ENCODE measurements around the gene CLCN1. TPM values are rescaled to one million over a fixed set of nuclear protein-coding genes. Genes with fewer than 3 reads are reported as not detected.
A peak's percentile ranks its signal among the peaks of the same experiment; 100 is the strongest.

CLCN1 gene
- total and polyA plus RNA-seq, 10 of the 15 experiments (the other 5 are each of a cell fraction or from before 2014, with no cell fraction given): 0.30 TPM; not detected in 9

DNA sequence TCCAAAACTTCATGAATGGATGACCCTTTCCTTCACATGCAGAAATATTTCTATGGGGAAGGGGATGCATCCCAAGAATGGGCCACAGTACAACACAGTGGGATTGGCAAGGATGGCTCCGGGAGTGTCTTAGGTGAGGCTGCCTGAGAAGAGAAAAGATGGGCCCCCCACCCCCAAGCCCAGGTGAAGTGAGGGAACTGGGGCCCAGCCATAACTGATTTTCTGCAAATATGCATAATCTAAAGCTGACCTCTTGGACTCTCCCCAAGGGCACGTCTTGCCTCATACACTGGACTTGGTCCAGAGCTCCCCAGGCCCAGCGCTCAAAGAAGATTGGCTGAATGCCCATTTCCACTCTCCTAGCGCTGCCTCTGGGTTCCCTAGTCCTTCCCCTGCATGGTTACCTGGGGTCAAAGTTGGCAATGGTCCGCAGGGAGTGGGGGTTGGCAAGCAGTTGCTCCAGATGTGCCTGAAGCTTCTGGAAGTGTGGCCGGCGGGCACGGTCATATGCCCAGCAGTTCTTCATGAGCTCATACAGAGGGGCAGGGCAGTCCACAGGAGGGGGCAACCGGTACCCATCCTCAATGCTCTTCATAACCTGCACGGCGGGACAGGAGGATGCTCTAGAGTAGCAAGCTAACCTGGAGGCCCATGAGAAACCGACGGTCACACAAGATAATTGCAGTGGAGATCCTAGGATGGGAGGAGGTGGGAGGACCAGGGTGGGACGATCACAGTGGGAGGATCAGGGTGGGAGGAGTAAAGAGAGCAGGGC lies 77.5 kb downstream of the CLCN1 start:
- peak; percentile 24; the same call in 1 of the 2 replicates for TF ChIP-seq POLR2A (IDR thresholded peaks at IDR 0.05; ENCODE audit: low read depth, low read length)
- TF ChIP-seq, protein P1, sequence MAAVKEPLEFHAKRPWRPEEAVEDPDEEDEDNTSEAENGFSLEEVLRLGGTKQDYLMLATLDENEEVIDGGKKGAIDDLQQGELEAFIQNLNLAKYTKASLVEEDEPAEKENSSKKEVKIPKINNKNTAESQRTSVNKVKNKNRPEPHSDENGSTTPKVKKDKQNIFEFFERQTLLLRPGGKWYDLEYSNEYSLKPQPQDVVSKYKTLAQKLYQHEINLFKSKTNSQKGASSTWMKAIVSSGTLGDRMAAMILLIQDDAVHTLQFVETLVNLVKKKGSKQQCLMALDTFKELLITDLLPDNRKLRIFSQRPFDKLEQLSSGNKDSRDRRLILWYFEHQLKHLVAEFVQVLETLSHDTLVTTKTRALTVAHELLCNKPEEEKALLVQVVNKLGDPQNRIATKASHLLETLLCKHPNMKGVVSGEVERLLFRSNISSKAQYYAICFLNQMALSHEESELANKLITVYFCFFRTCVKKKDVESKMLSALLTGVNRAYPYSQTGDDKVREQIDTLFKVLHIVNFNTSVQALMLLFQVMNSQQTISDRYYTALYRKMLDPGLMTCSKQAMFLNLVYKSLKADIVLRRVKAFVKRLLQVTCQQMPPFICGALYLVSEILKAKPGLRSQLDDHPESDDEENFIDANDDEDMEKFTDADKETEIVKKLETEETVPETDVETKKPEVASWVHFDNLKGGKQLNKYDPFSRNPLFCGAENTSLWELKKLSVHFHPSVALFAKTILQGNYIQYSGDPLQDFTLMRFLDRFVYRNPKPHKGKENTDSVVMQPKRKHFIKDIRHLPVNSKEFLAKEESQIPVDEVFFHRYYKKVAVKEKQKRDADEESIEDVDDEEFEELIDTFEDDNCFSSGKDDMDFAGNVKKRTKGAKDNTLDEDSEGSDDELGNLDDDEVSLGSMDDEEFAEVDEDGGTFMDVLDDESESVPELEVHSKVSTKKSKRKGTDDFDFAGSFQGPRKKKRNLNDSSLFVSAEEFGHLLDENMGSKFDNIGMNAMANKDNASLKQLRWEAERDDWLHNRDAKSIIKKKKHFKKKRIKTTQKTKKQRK (IDR thresholded peaks at IDR 0.05; ENCODE audit: low read depth, low read length): no peak
- Histone ChIP-seq H3K4me2 (ENCODE audit: control insufficient read depth, insufficient read depth) (no peak overlapping the region), H3K4me3 (no peak overlapping the region), H2AFZ (ENCODE audit: control insufficient read depth, low read depth, low read length) (no peak overlapping the region), H3K9ac (ENCODE audit: control insufficient read depth, insufficient read depth, low read length) (no peak overlapping the region), H3K27ac (ENCODE audit: control insufficient read depth, insufficient read depth) (no peak overlapping the region), H3K79me2 (ENCODE audit: control insufficient read depth, insufficient read depth, low read length) (no peaks in the 10 kb centered on the region), H3K36me3 (ENCODE audit: control insufficient read depth in 2 of 2, insufficient read depth in 2 of 2, low read length in 1 of 2) (peaks cover 7 to 24% of the 10 kb centered on the region in 2 experiments; a peak in 3 of 4 replicates), H3K9me3 (replicated peaks; ENCODE audit: control insufficient read depth, insufficient read depth, low read length) (no peaks in the 10 kb centered on the region), H3K4me1 (ENCODE audit: control insufficient read depth, insufficient read depth, low read length) (no peaks in the 10 kb centered on the region), H4K20me1 (ENCODE audit: control insufficient read depth, insufficient read depth) (no peaks in the 10 kb centered on the region), H3K27me3 (replicated peaks in 1 of 2; ENCODE audit: control insufficient read depth in 2 of 2, insufficient read depth in 2 of 2, low read length in 1 of 2) (no peaks in the 10 kb centered on the region)
- ChIA-PET CTCF (interaction anchor here (1.2 to 2.1 kb wide), 3 partner anchors 13 to 23 kb away, joined by 3 to 10 read pairs (median 4); no protein-coding TSS in a partner anchor), POLR2A (no interaction called here), RAD21 (ENCODE audit: unreplicated experiment) (no interaction called here), SMC1A (ENCODE audit: uncharacterized antibody, unreplicated experiment) (interaction anchor here (0.6 kb wide), 1 partner anchor 339 kb away, joined by 4 read pairs; no protein-coding TSS in a partner anchor)
- WGBS (ENCODE audit: insufficient coverage, insufficient replicate concordance, low lambda C conversion rate, missing lambda C conversion rate): 80% methylated on average over 14 of the region's 14 CpGs
- DNase-seq (ENCODE audit: low read depth, low spot score) (no peak), ATAC-seq (no peak), FAIRE-seq (no peak)
- intact Hi-C loops (cut with micrococcal nuclease; ENCODE audit: unreplicated experiment): no loop called here
- in situ Hi-C loops (cut with MboI): no loop called here
- BruUV-seq (replicated peaks): no TSS peak

DNA sequence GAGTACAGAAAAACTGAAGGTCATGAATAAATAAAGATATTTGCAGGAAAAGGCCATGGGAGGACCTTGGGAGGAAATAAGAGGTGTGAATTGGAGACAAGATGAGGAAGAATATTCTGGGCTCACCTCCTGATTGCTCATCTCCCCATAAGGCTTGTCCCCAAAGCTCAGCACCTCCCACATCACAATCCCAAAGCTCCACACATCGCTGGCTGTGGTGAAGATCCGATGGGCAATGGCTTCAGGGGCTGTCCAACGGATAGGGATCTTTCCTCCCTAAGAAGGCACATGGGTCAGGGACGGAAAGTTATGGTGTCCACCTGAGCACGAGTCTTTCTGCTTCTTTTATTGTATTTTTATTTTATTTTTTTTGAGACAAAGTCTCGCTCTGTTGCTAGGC lies 78.2 kb downstream of the CLCN1 start:
- Histone ChIP-seq H3K4me2 (ENCODE audit: control insufficient read depth, insufficient read depth) (no peak overlapping the region), H3K9ac (ENCODE audit: control insufficient read depth, insufficient read depth, low read length) (no peak overlapping the region), H2AFZ (ENCODE audit: control insufficient read depth, low read depth, low read length) (no peak overlapping the region), H3K4me3 (no peak overlapping the region), H3K27ac (ENCODE audit: control insufficient read depth, insufficient read depth) (no peak overlapping the region), H3K36me3 (ENCODE audit: control insufficient read depth in 2 of 2, insufficient read depth in 2 of 2, low read length in 1 of 2) (peaks cover 7 to 19% of the 10 kb centered on the region in 2 experiments; a peak in 3 of 4 replicates), H3K79me2 (ENCODE audit: control insufficient read depth, insufficient read depth, low read length) (no peaks in the 10 kb centered on the region), H4K20me1 (ENCODE audit: control insufficient read depth, insufficient read depth) (no peaks in the 10 kb centered on the region), H3K9me3 (replicated peaks; ENCODE audit: control insufficient read depth, insufficient read depth, low read length) (no peaks in the 10 kb centered on the region), H3K27me3 (replicated peaks in 1 of 2; ENCODE audit: control insufficient read depth in 2 of 2, insufficient read depth in 2 of 2, low read length in 1 of 2) (no peaks in the 10 kb centered on the region), H3K4me1 (ENCODE audit: control insufficient read depth, insufficient read depth, low read length) (no peaks in the 10 kb centered on the region)
- ChIA-PET POLR2A (no interaction called here), CTCF (interaction anchor here (1.2 to 2.1 kb wide), 2 partner anchors 14 to 23 kb away, joined by 4 to 10 read pairs; no protein-coding TSS in a partner anchor), RAD21 (ENCODE audit: unreplicated experiment) (no interaction called here), SMC1A (ENCODE audit: uncharacterized antibody, unreplicated experiment) (no interaction called here)
- in situ Hi-C loops (cut with MboI): no loop called here
- intact Hi-C loops (cut with micrococcal nuclease; ENCODE audit: unreplicated experiment): no loop called here
- BruUV-seq (replicated peaks): no TSS peak
- no peak for DNase-seq (ENCODE audit: low read depth, low spot score)
- WGBS (ENCODE audit: insufficient coverage, insufficient replicate concordance, low lambda C conversion rate, missing lambda C conversion rate): 90% methylated on average over 6 of the region's 6 CpGs
- no peak for ATAC-seq
- FAIRE-seq: no peak
- TF ChIP-seq ATF7 (IDR thresholded peaks at IDR 0.05; ENCODE audit: low read depth): no peak
- no peak for TF ChIP-seq ZNF217 (IDR thresholded peaks at IDR 0.05)
- TF ChIP-seq SP1 (IDR thresholded peaks at IDR 0.05; ENCODE audit: low read depth, low read length): no peak
- TF ChIP-seq MTA3 (IDR thresholded peaks at IDR 0.05; ENCODE audit: borderline replicate concordance, low read length): no peak
- no peak for TF ChIP-seq TCF12 (IDR thresholded peaks at IDR 0.05; ENCODE audit: low read depth, low read length)
- no peak for TF ChIP-seq HDGF (IDR thresholded peaks at IDR 0.05)
- no peak for TF ChIP-seq KLF5 (IDR thresholded peaks at IDR 0.05; ENCODE audit: partially characterized antibody)
- TF ChIP-seq, protein P2, sequence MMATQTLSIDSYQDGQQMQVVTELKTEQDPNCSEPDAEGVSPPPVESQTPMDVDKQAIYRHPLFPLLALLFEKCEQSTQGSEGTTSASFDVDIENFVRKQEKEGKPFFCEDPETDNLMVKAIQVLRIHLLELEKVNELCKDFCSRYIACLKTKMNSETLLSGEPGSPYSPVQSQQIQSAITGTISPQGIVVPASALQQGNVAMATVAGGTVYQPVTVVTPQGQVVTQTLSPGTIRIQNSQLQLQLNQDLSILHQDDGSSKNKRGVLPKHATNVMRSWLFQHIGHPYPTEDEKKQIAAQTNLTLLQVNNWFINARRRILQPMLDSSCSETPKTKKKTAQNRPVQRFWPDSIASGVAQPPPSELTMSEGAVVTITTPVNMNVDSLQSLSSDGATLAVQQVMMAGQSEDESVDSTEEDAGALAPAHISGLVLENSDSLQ (IDR thresholded peaks at IDR 0.05): no peak
- TF ChIP-seq CBFB (IDR thresholded peaks at IDR 0.05; ENCODE audit: low read depth): no peak
- TF ChIP-seq, protein P3, sequence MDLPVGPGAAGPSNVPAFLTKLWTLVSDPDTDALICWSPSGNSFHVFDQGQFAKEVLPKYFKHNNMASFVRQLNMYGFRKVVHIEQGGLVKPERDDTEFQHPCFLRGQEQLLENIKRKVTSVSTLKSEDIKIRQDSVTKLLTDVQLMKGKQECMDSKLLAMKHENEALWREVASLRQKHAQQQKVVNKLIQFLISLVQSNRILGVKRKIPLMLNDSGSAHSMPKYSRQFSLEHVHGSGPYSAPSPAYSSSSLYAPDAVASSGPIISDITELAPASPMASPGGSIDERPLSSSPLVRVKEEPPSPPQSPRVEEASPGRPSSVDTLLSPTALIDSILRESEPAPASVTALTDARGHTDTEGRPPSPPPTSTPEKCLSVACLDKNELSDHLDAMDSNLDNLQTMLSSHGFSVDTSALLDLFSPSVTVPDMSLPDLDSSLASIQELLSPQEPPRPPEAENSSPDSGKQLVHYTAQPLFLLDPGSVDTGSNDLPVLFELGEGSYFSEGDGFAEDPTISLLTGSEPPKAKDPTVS (IDR thresholded peaks at IDR 0.05; ENCODE audit: low read depth, low read length): no peak
